A549 (cell line): Measurements from ENCODE around the gene NUDC. TPM values are rescaled to one million over a fixed set of nuclear protein-coding genes. Genes with fewer than 3 reads are reported as not detected.

Experiments
- ATAC-seq, 2 experiments: fragments of 200-7000 bp in 1 of 2; fragments of >200 bp in 1 of 2; cut with Nextera tagmentation in 1 of 2; cut with Tn5 transposase in 1 of 2; 3 replicates each; pipeline versions ENCODE4 v1.8.0 to v1.9.1; 2018 to 2020; ENCODE audit warnings: mild to moderate bottlenecking in 1 of 2, moderate library complexity in 1 of 2
- CTCF ChIA-PET: fragments of 300-600 bp; sonication (Branson Sonifier 250); formaldehyde crosslinking; extraction: SDS; loops from one replicate; lab custom pipeline; 2021; ENCODE audit warnings: antibody characterized with exemption, inconsistent platforms; lab: Yijun Ruan, JAX
- POLR2A ChIA-PET: fragments of 350-600 bp; formaldehyde crosslinking; extraction: SDS; loops from one replicate; lab custom pipeline; 2021; ENCODE audit warnings: antibody characterized with exemption, inconsistent platforms; lab: Yijun Ruan, JAX
- DNase-seq, 2 experiments: peaks; one replicate each; pipeline versions ENCODE4 v3.0.0 to v3.0.0-alpha.2; 2011 to 2016; ENCODE audit warnings: low read depth in 1 of 2, low spot score in 1 of 2
- FAIRE-seq: peaks from 2 replicates; lab custom pipeline; 2011; peaks lifted over from hg19 to GRCh38; lab: Jason Lieb, UNC
- H3K27ac ChIP-seq, 2 experiments: fragments of >200 bp; sonication (Bioruptor Twin); formaldehyde crosslinking; 3 replicates each; pipeline ENCODE4 v1.5.1; 2016 to 2017
- H3K4me1 ChIP-seq: fragments of >200 bp; sonication (Bioruptor Twin); formaldehyde crosslinking; 3 replicates; pipeline ENCODE4 v1.6.1; 2016
- H3K4me2 ChIP-seq: fragments of >200 bp; sonication (Bioruptor Twin); formaldehyde crosslinking; 3 replicates; pipeline ENCODE4 v1.6.1; 2016
- H3K4me3 ChIP-seq: fragments of >200 bp; sonication (Bioruptor Twin); formaldehyde crosslinking; 3 replicates; pipeline ENCODE4 v1.5.1; 2016
- H3K9me3 ChIP-seq: fragments of >200 bp; sonication (Bioruptor Twin); formaldehyde crosslinking; 3 replicates; pipeline ENCODE4 v1.6.1; 2016
- BHLHE40 ChIP-seq: IDR thresholded peaks from 2 replicates; pipeline ENCODE4 v1.6.1; 2012; ENCODE audit warnings: low read depth, low read length, inconsistent platforms
- JUN ChIP-seq, 2 experiments: fragments of >200 bp; sonication (Bioruptor Twin); formaldehyde crosslinking; IDR thresholded peaks; 2 replicates in 1 of 2; 3 replicates in 1 of 2; pipeline ENCODE4 v1.6.1; 2016 to 2017
- MAFK ChIP-seq: fragments of 450-650 bp; IDR thresholded peaks from 2 replicates; pipeline ENCODE4 v1.6.1; 2014; ENCODE audit not compliant: partially characterized antibody
- POLR2AphosphoS2 ChIP-seq: conservative IDR thresholded peaks from 2 replicates; pipeline ENCODE4 v1.6.1; 2012; ENCODE audit warnings: low read length, improper control_type of control experiment, inconsistent platforms
- RCOR1 ChIP-seq: fragments of 150-350 bp; IDR thresholded peaks from 2 replicates; pipeline ENCODE4 v1.6.1; 2014; ENCODE audit warnings: antibody characterized with exemption, low read length, low read depth
- RNF2 ChIP-seq: fragments of 200-600 bp; sonication (generic); IDR thresholded peaks from 2 replicates; pipeline ENCODE4 v1.6.1; 2016; ENCODE audit warnings: low read depth, mild to moderate bottlenecking, antibody characterized with exemption, moderate library complexity, borderline replicate concordance
- ZFP36 ChIP-seq: fragments of 450-650 bp; IDR thresholded peaks from 2 replicates; pipeline ENCODE4 v1.6.1; 2014; ENCODE audit warnings: borderline replicate concordance; ENCODE audit not compliant: partially characterized antibody
- WGBS: methylation state at CpG from one replicate; pipeline ENCODE4 v1.1.6; 2017; ENCODE audit errors: missing lambda C conversion rate; 5-methylcytosine and 5-hydroxymethylcytosine counted together
- polyA plus RNA-seq, 4 experiments: library from polyadenylated mRNA; depleted of rRNA in 3 of 4; stranded (reverse); fragments of >200 nt; fragmentation: RNase III in 1 of 4; extraction: RNeasy Plus Mini Kit Qiagen cat#74134 plus additional on column Dnase treatment in 1 of 4; gene quantifications; 2 replicates in 3 of 4; 3 replicates in 1 of 4; pipeline ENCODE4 v1.2.3, GENCODE V29; 2011 to 2017

Gene NUDC
- polyA plus RNA-seq, 2 of the 4 experiments (the other 2 are of a cell fraction), result 79.0 to 133 TPM

GRCh38 chr1:26994020-26994786 is 72.7 kb downstream of the NUDC start:
- H3K4me1 ChIP-seq, result peaks cover 61% of the 10 kb centered on the region
- WGBS, result 0% methylated on average over 5 of the region's 97 CpGs
- FAIRE-seq (no peak), DNase-seq (no peak), ATAC-seq (no peak)
- CTCF ChIA-PET, result interaction anchor here (0.6 to 10.6 kb wide), 11 partner anchors 9 to 104 kb away, joined by 3 to 188 read pairs (median 4); no protein-coding TSS in a partner anchor
- POLR2A ChIA-PET, result interaction anchor here (0.5 to 1.7 kb wide), 14 partner anchors 9 to 549 kb away, joined by 3 to 8 read pairs (median 4); partner anchors contain the start of genes GPATCH3 and TENT5B
- H3K27ac ChIP-seq, result peak overlapping the region; percentile 100
- H3K9me3 ChIP-seq, result no peaks in the 10 kb centered on the region
- peak overlapping the region; percentile 96 for H3K4me3 ChIP-seq
- peak overlapping the region; percentile 99 for H3K4me2 ChIP-seq
- TF ChIP-seq RCOR1 (no peak), RNF2 (0 out of 2 replicates have a peak, but pooled peaks have one; percentile 25)

- Histone ChIP-seq H3K4me1 (peaks cover 64% of the 10 kb centered on the region), H3K27ac (peak overlapping the region; percentile 100), H3K9me3 (no peaks in the 10 kb centered on the region), H3K4me3 (peak overlapping the region; percentile 96), H3K4me2 (peak overlapping the region; percentile 99)
- POLR2A ChIA-PET, result interaction anchor here (0.5 to 1.7 kb wide), 5 partner anchors 14 to 549 kb away, joined by 3 to 7 read pairs (median 3); partner anchors contain the start of genes GPATCH3 and TENT5B
- FAIRE-seq (no peak), DNase-seq (no peak), ATAC-seq (no peak)
- 0% methylated on average over 7 of the region's 15 CpGs for WGBS
- CTCF ChIA-PET, result interaction anchor here (0.9 to 10.6 kb wide), 10 partner anchors 12 to 104 kb away, joined by 3 to 188 read pairs (median 9); no protein-coding TSS in a partner anchor
- no peak for TF ChIP-seq MAFK
- 0 out of 5 replicates have a peak, but pooled peaks of 1 of the 2 experiments have one; percentile 4 for TF ChIP-seq JUN (IDR thresholded peaks at IDR 0.05)
- no peak for TF ChIP-seq BHLHE40
These were observed 73.4 kb downstream of the NUDC start for GRCh38 chr1:26994787-26995517.

- WGBS, result 0% methylated on average over 1 of the region's 1 CpG
- peak overlapping the region; percentile 99 for H3K4me2 ChIP-seq
- peak; percentile 39 for TF ChIP-seq ZFP36
- TF ChIP-seq POLR2AphosphoS2, result no peak
- H3K4me1 ChIP-seq, result peaks cover 70% of the 10 kb centered on the region
- H3K27ac ChIP-seq, result peak overlapping the region; percentile 100
- CTCF ChIA-PET, result interaction anchor here (0.6 to 10.6 kb wide), 14 partner anchors 9 to 288 kb away, joined by 3 to 188 read pairs (median 12); partner anchors contain the start of genes KDF1 and NR0B2
- POLR2A ChIA-PET, result no interaction called here
- H3K4me3 ChIP-seq, result peak overlapping the region; percentile 96
- DNase-seq (peak in 1 of 2 experiments; percentile 34), FAIRE-seq (no peak), ATAC-seq (no peak)
- H3K9me3 ChIP-seq, result no peaks in the 10 kb centered on the region
These were observed 74.5 kb downstream of the NUDC start for GRCh38 chr1:26996024-26996423.

Other genes starting within 250 kb of the NUDC start
- 17.4 and 23.9 TPM in 2 replicates for gene ARID1A, start 225.7 kb upstream of the NUDC start, polyA plus RNA-seq (2011; rRNA removed)
- gene ARID1A, start 225.7 kb upstream of the NUDC start, polyA plus RNA-seq (2017; fragmentation: RNase III; extraction: RNeasy Plus Mini Kit Qiagen cat#74134 plus additional on column Dnase treatment), result 21.4 to 24.1 TPM (median 22.4 TPM) in 3 replicates
- 16.2 and 21.7 TPM in 2 replicates for gene PIGV, start 133.8 kb upstream of the NUDC start, polyA plus RNA-seq (2011; rRNA removed)
- gene PIGV, start 133.8 kb upstream of the NUDC start, polyA plus RNA-seq (2017; fragmentation: RNase III; extraction: RNeasy Plus Mini Kit Qiagen cat#74134 plus additional on column Dnase treatment), result 6.1 to 7.0 TPM (median 6.6 TPM) in 3 replicates
- 20.0 and 27.0 TPM in 2 replicates for gene ZDHHC18, start 95.1 kb upstream of the NUDC start, polyA plus RNA-seq (2011; rRNA removed)
- 15.0 to 16.2 TPM (median 15.7 TPM) in 3 replicates for gene ZDHHC18, start 95.1 kb upstream of the NUDC start, polyA plus RNA-seq (2017; fragmentation: RNase III; extraction: RNeasy Plus Mini Kit Qiagen cat#74134 plus additional on column Dnase treatment)
- gene SFN, start 58.6 kb upstream of the NUDC start, polyA plus RNA-seq (2011; rRNA removed), result 31.0 and 39.8 TPM in 2 replicates
- gene SFN, start 58.6 kb upstream of the NUDC start, polyA plus RNA-seq (2017; fragmentation: RNase III; extraction: RNeasy Plus Mini Kit Qiagen cat#74134 plus additional on column Dnase treatment), result 114 to 150 TPM (median 141 TPM) in 3 replicates
- 18.1 and 23.6 TPM in 2 replicates for gene GPN2, start 31.5 kb upstream of the NUDC start, polyA plus RNA-seq (2011; rRNA removed)
- gene GPN2, start 31.5 kb upstream of the NUDC start, polyA plus RNA-seq (2017; fragmentation: RNase III; extraction: RNeasy Plus Mini Kit Qiagen cat#74134 plus additional on column Dnase treatment), result 16.9 to 18.3 TPM (median 18.1 TPM) in 3 replicates
- gene GPATCH3, start 21.3 kb upstream of the NUDC start, polyA plus RNA-seq (2011; rRNA removed), result 4.9 and 5.4 TPM in 2 replicates
- gene GPATCH3, start 21.3 kb upstream of the NUDC start, polyA plus RNA-seq (2017; fragmentation: RNase III; extraction: RNeasy Plus Mini Kit Qiagen cat#74134 plus additional on column Dnase treatment), result 7.0 to 8.7 TPM (median 8.3 TPM) in 3 replicates
- not detected in 2 replicates for gene NR0B2, start 7.8 kb upstream of the NUDC start, polyA plus RNA-seq (2011; rRNA removed)
- not detected in 3 replicates for gene NR0B2, start 7.8 kb upstream of the NUDC start, polyA plus RNA-seq (2017; fragmentation: RNase III; extraction: RNeasy Plus Mini Kit Qiagen cat#74134 plus additional on column Dnase treatment)
- not detected in 2 replicates for gene KDF1, start 38.7 kb downstream of the NUDC start, polyA plus RNA-seq (2011; rRNA removed)
- gene KDF1, start 38.7 kb downstream of the NUDC start, polyA plus RNA-seq (2017; fragmentation: RNase III; extraction: RNeasy Plus Mini Kit Qiagen cat#74134 plus additional on column Dnase treatment), result not detected in 3 replicates
- 113 and 134 TPM in 2 replicates for gene TRNP1, start 71.9 kb downstream of the NUDC start, polyA plus RNA-seq (2011; rRNA removed)
- gene TRNP1, start 71.9 kb downstream of the NUDC start, polyA plus RNA-seq (2017; fragmentation: RNase III; extraction: RNeasy Plus Mini Kit Qiagen cat#74134 plus additional on column Dnase treatment), result 68.5 to 86.3 TPM (median 73.9 TPM) in 3 replicates
- gene TENT5B, start 91.1 kb downstream of the NUDC start, polyA plus RNA-seq (2011; rRNA removed), result 0.27 and 0.36 TPM in 2 replicates
- 0.98 to 1.2 TPM (median 1.0 TPM) in 3 replicates for gene TENT5B, start 91.1 kb downstream of the NUDC start, polyA plus RNA-seq (2017; fragmentation: RNase III; extraction: RNeasy Plus Mini Kit Qiagen cat#74134 plus additional on column Dnase treatment)
- 8.0 and 11.1 TPM in 2 replicates for gene SLC9A1, start 233.4 kb downstream of the NUDC start, polyA plus RNA-seq (2011; rRNA removed)
- gene SLC9A1, start 233.4 kb downstream of the NUDC start, polyA plus RNA-seq (2017; fragmentation: RNase III; extraction: RNeasy Plus Mini Kit Qiagen cat#74134 plus additional on column Dnase treatment), result 7.3 to 7.5 TPM (median 7.4 TPM) in 3 replicates